Activated naive CD4-positive, alpha-beta T cell treated with anti-CD3 and anti-CD28 coated beads, Interleukin-2, amount 50 U/mL, for 16 hours (primary cell): ENCODE results near the gene ARSB.

Source experiments
- DNase-seq: peaks from one replicate; pipeline ENCODE4 v3.0.0-alpha.2; 2020

ARSB gene

GRCh38 chr5:78799266-78800017 lies 185.7 kb downstream of the ARSB start:
- DNase-seq, result no peak

GRCh38 chr5:78798673-78799029 lies 186.5 kb downstream of the ARSB start:
- no peak for DNase-seq

GRCh38 chr5:78797936-78798672 lies 187.0 kb downstream of the ARSB start:
- no peak for DNase-seq

- no peak for DNase-seq
These were observed 189.4 kb downstream of the ARSB start for GRCh38 chr5:78795757-78796156.

GRCh38 chr5:78794693-78795215 lies 190.4 kb downstream of the ARSB start:
- DNase-seq, result no peak

- DNase-seq, result no peak
These were observed 191.0 kb downstream of the ARSB start for GRCh38 chr5:78793907-78794662.

GRCh38 chr5:78792345-78793055 lies 192.6 kb downstream of the ARSB start:
- DNase-seq, result no peak

- DNase-seq, result no peak
These were observed 193.5 kb downstream of the ARSB start for GRCh38 chr5:78791501-78792100.

GRCh38 chr5:78787783-78788182 lies 197.3 kb downstream of the ARSB start:
- DNase-seq, result no peak

- no peak for DNase-seq
These were observed 199.7 kb downstream of the ARSB start for GRCh38 chr5:78785454-78785853.

GRCh38 chr5:78783434-78784130 lies 201.5 kb downstream of the ARSB start:
- DNase-seq, result no peak

GRCh38 chr5:78782728-78783127 lies 202.4 kb downstream of the ARSB start:
- no peak for DNase-seq

- no peak for DNase-seq
These were observed 203.4 kb downstream of the ARSB start for GRCh38 chr5:78781611-78782286.

GRCh38 chr5:78779771-78780616 lies 205.1 kb downstream of the ARSB start:
- no peak for DNase-seq

- DNase-seq, result no peak
These were observed 205.8 kb downstream of the ARSB start for GRCh38 chr5:78779262-78779661.

GRCh38 chr5:78778538-78778937 lies 206.6 kb downstream of the ARSB start:
- no peak for DNase-seq

- no peak for DNase-seq
These were observed 207.2 kb downstream of the ARSB start for GRCh38 chr5:78777901-78778300.

GRCh38 chr5:78776637-78777036 lies 208.5 kb downstream of the ARSB start:
- no peak for DNase-seq

- no peak for DNase-seq
These were observed 211.5 kb downstream of the ARSB start for GRCh38 chr5:78773655-78774054.
